ENCODE measurements around the gene SLC8A3.
A peak's percentile ranks its signal among the peaks of the same experiment; 100 is the strongest.

SLC8A3 gene

DNA sequence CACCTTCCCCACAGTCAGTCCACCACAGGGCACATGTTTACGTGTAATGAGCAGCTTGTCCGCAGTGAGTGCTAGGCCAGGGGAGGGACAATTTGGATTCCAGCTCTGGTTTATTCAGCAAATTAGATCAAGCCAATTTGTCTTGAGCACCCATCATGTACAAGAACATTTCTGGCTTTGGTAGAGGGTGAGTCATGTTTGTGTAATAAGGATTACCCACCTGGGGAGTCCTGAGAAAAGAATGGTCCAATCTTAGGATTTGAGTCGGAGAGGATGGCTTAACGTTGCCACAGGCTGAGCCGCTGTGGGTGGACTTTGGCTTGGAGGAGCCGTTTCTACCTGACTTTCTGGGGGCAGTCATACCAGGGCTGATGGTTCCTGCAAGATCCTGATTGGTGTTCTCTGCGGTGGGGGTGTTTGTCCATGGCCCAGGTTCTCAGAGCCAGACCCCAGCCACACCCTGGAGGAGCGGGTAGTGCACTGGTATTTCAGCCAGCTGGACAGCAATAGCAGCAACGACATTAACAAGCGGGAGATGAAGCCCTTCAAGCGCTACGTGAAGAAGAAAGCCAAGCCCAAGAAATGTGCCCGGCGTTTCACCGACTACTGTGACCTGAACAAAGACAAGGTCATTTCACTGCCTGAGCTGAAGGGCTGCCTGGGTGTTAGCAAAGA lies 165.8 kb downstream of the SLC8A3 start:
- DNase-seq (ENCODE audit: low read depth): no peak

DNA sequence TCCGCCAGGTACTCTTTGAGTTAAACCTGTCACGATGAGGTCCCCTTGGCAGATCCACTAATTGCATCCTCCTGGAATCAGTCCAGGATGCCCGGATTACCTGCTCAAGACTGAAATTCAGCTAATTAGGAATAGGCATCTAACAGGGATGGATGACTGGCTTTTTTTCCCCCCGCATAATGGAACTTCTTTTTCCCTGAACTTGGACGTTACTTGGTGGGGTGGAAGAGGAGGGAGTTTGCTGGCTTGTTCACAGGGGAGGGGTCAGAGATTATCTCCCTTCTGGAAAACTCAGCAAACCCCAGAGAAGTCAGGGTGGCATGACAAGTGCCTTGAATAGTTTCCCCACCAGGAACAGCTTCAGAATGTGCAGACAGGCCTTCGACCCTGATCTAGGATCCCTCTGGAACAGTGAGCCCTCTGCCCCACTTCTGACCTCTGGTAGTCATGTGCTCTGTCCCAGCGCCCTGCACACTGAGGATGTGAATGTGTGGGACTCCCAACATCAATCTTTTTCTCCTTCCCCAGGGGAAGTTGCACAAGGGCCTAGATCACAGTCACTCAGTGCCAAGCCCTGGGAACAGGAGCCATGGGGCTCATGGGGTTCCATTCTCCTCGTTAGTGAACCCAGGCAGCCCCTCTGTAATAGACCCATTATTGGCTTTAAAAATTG lies 167.1 kb downstream of the SLC8A3 start:
- DNase-seq (ENCODE audit: low read depth): no peak

DNA sequence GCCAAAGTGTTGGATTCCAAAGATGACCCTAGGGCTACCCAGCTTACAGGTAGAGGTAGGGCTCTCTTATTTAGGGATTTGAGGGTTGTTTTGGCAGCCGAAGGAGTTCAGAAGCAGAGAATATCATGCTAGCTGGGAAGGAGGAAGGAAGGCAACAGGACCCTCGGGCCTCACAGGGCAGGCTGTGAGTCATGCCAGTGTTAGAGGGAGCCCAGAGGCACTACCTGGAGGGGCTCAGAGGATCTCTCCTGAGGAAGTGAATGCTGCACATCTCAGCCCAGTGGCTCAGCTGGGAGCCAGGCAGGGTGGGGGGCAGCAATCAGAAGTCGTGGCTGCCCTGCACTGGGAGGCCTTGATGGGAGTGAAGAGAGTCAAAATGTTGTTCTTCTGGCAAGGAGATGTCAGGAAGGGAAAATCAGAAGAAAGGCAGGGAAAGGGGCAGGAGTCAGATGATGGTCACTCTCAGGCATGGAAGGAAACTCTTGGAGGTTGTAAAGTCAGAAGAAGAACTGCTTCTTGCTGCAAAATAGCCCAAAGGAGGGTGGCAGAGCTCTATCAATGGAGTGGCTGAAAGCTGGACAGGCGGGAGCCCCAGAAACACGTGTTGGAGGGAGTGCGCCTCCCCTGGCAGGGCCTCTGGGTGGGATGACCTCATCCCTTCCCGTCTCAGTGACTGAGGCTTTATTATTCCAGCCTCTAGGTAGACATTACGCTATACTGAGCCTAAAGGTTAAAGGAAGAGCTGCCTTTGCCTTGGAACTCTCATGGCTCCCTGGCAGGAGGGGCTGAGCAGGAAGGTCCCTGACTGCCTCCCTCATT lies 168.2 kb downstream of the SLC8A3 start:
- DNase-seq (ENCODE audit: low read depth): no peak

DNA sequence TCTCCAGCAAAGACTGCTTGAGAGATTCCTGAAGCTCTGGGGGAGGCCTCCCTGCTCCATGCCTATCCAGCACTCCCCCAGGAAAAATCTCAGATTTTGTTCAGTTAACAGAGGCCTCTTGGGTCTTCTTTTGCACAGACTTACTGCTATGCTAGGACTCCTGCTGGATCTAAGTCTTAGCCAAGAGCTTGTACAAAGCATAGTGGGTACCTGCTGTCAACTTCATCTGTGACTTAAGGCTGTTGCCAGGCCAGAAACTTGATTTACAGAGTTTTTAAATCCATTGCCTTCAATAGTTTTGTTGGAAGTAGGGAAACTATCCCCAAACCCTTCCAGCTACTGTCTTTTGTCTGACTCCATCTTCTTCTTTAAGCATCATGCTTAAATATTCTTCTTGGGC lies 169.1 kb downstream of the SLC8A3 start:
- no peak for DNase-seq (ENCODE audit: low read depth)

DNA sequence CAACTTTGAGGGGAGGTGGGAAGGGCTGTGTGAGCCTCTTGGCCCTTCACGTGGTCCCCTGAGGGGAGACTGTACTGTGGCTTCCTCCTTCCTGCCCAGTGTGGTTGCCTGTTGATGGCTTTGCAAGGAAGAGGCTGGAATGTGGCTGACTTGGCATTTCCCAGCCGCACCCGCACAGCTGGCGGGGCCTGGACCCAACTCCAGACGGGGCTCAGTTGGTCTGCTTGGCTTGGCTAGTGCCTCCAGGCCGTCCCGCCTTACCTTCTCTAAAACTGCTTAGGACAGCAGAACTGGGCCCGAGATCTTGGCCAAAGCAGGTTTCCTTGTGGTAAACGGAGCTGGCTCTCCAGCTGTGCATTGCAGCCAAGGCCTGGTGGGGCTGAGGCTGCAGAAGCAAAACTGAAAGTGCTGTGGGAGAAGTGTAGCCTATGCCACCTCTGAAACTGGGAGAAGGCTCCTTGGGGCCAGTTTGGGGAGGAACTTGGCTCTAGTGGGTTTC lies 170.0 kb downstream of the SLC8A3 start:
- DNase-seq (ENCODE audit: low read depth): no peak

DNA sequence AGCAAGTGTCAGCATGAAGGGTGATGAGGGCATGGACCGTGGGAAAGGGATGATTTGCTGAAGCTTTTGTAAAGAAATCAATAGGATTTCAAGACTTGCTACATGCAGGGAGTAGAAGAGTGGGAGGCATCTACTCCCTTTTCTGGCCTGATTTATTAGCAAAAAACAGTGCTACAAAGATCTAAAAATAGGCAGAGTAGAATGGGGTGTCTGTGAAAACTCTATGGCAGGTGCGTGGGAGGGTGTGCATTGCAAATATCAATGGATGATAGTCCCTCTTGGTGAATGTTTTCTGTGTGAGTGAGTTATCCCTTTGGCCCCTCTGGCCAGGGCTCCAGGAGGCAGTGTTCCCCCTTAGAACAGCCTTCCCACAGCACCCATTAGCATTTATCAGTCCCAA lies 170.5 kb downstream of the SLC8A3 start:
- DNase-seq (ENCODE audit: low read depth): no peak

DNA sequence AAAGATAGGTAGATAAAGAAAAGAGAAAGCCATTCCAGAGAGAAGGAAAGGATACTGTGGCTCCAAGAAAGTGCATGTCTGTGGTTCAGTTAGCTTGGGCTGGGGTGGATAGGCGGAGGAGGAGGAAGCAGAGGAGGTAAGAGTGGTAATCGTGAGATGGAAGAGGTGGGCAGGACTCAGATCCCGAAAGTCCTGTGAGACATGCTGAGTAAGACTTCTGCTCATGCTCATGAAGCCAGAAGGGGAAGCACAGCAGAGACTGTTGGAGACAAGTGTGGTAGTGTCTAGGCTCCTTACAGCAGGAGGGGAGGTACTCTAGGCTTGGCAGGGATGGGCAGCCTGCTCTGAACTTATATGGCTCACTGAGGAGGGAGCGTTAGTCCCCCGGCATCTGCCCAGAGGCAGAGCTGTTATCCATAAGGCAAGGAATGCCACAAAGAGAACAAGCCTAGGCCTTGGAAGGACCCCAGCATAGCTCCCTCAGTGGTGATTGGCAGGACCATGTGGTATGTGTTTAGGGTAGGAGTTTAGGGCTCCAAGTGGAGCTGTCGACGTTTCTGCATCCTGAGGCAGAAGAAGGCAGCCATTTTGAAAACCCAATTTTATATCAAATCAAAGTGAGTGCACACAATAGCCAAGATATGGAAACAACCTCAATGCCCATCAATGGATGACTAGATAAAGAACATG lies 174.2 kb downstream of the SLC8A3 start:
- no peak for DNase-seq (ENCODE audit: low read depth)

DNA sequence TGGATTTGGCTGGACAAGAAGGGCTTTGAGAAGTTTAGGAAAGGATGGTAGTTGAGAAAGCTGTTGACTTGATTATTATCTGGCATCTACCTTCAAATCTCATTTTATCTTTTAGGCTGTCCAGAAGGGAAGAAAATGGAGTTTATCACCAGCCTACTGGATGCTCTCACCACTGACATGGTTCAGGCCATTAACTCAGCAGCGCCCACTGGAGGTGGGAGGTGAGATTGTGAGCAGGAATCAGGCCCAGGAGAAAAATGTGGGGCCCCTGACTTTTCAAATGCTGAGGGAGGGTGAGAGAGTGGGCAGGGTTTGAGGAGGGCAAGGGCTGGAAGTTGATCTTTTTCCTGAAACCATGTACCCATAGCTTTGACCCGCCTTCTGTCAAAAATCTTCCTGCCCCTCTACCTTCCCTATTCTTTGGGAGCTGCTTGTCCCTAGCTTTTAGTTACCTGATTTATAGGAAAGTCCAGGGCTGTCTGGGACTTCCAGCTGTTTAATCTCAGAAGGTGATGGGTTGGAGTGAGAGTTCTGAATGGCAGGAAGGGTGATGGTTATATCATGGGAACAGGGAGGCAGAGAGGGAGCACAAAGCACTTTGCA lies 175.4 kb downstream of the SLC8A3 start:
- DNase-seq (ENCODE audit: low read depth): peak; percentile 7

DNA sequence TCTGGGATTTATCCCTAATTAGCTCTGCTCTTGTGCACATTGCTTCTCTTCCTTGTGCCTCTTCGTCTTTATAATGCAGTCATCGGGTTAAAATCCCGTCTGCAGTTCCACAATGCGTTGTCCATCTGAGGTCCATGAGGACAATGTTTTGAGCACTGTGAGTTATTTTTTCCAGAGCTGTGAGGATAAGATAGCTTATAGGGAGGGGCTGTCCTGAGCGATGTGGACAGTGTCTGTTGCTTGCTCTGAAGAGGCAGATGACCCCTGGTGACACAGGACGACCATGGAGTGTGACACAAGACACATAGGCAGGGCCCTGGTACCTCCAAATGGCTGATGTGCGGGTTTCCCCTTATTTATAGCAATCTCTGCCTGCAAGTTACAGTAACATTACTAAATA lies 177.0 kb downstream of the SLC8A3 start:
- DNase-seq (ENCODE audit: low read depth): no peak

DNA sequence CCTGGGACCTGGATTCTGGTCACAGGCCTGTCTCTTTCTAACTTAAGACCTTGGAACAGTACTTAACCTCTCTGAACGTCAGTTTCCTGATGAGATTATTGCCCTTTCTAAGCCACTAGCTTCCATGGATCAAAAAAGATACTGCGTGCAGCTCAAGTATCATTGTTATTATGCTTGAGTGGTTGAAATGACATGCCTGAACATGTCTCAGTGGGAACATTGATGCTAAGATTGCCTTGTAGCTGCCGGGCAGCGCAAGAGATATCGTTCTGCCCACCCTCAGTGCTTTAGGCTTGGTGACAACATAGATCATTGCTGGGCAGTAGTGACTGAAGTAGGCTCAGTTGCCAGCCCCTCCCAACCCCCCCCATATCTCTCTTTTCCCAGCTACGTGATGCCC lies 177.7 kb downstream of the SLC8A3 start:
- no peak for DNase-seq (ENCODE audit: low read depth)

DNA sequence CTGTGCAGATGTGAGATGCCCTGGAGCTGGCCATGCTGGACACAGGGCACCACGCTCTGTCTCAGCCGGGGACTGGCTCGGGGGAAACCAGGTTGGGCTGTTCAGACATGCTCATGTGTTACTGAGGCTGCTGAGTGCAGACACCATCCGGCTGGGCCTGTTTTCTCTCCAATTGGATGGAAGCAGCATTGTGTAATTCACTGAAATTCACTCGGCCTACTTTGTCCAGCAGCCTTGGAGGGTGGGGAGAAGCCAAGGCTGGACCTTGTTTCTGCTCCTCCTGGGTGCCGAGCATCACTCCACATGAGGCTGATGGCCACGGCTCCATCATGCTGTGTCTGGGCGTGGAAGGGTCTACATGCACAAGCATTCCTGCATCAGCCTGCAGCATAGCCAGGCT lies 178.8 kb downstream of the SLC8A3 start:
- DNase-seq (ENCODE audit: low read depth): no peak

DNA sequence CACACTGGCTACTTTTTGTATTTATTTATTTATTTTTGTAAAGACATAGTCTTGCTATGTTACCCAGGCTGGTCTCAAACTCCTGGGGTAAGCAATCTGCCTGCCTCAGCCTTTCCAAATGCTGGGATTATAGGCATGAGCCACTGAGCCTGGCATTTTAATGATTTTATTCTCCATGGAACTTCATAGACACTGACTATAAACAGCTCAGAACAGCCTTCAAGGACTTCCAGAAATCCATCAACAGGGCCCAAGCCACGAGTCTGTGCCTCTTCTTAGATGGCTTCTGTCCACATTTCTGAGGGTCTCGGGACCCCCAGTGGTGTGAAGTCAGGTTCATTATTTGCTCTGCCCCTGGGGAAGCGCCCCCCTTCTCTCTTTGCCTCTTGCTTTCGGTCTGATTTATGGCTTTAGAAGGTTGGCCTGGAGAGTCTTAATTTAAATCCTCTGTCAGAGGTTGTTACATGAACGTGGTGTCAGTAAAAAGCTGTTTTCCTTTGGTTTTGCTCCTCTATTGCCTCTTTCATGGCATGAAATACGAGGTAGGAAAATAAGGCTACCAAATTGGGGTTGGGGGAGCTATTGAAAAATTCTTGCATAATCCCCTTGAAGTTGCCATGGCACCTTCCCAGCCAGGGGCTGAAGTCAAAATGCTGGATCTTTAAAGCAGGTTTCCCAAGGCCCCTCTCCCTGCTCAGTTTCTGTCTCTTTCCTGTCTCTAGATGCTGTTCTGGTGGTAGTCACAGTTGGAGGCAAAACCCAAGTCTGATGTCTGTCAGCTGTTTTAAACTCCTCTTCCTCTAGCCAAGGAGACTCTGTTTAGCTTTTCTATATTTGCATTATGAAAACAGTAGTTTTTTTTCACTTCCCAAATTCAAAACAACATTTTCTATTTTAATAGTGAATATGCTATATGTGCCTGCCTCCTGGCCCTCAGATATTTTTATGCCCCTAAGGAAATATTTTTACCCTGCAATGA lies 180.2 kb downstream of the SLC8A3 start:
- no peak for DNase-seq (ENCODE audit: low read depth)

DNA sequence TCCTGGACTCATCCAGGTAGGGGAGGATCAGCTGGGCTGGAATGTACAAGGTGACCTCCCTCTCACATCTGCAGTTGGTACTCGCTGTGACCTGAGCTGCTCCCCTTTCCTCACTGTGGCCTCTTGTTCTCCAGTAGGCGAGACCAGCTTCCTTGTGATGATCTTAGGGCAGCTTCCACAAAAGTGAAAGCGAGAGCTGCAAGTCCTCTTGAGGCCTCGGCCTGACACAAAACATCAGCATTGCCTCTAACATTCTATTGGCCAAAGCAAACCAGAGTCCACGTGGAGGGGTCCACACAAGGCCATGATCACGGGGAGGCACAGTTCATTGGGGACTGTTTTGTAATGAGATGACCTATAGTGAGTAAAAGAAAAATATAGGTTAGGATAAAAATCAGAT lies 182.1 kb downstream of the SLC8A3 start:
- no peak for DNase-seq (ENCODE audit: low read depth)

DNA sequence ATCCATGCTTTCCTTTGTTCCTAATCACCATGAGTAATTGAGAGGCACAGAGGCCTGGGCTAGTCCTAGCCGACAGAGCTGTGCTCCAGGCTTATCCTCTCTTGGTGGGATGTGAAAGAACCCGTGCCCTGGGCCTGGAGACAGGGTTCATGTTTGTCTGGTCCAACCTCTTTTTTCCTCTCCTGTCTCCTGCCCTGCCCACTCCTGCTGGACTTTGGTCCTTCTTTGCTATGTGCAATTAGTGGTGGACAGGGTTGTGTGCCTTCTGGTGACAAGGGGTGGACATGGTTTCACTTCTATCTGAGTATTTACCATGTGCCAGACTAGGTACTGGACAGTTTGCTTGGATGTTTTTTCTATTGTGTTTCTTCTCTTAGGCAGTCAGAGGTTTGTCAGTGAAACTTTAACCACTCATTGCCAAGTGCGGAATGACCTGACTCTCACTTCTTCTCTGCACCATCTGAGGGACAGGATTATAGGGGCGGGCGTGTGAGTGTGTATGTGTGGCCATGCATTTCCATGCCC lies 183.4 kb downstream of the SLC8A3 start:
- DNase-seq (ENCODE audit: low read depth): no peak

DNA sequence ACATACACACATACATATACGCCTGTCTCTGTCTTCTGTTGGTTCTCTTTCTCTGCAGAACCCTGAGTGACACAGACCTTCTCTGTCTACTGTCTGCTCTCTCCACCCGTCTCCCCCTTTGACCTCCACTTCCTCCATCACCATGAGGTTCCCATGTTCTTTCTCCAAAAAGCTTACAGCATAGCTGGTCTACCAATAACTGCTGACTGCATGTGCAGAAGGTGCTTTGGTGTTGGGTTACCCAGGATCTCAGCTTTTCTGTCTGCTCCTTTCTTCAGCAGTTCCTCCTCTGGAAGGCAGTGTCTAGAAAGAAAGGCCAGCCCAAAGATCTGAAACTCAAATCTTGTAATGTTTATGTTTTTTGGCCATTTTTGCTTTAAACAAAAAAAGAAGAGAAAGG lies 184.0 kb downstream of the SLC8A3 start:
- DNase-seq (ENCODE audit: low read depth): no peak

DNA sequence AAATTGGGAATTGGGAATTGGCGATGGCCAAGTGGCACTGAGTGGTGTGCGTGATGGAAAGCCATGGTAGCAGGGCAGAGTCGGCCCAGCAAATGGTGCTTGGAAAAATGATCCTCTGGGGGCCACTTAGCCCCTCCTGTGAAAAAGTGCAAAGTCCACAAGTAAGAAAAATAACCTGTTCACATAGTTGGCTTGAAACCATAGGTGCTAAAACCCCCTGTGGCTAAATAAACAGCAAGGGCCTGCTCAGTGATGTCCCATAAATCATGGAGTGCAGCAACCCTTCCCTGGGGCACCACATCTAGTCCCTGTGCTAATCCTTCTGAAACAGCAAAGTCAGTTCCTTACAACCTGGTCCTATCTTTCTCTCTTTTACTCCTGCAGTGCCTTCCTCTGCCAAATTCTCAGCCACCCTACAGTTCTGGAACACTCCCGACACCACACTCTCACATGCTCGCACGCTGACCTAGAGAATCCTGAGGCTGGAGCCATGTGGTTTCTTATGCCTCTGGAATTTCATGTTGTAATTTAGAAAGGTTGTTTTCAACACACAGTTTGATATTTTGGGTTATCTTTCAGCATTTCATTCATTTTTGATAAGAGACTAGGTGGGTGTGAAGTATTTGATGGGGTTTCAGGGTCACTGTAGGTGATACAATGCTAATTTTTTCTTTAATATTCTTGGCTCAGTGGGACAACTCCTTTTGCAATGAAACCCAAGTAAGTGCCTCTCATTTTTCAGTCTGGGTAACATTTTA lies 186.0 kb downstream of the SLC8A3 start:
- DNase-seq (ENCODE audit: low read depth): no peak

DNA sequence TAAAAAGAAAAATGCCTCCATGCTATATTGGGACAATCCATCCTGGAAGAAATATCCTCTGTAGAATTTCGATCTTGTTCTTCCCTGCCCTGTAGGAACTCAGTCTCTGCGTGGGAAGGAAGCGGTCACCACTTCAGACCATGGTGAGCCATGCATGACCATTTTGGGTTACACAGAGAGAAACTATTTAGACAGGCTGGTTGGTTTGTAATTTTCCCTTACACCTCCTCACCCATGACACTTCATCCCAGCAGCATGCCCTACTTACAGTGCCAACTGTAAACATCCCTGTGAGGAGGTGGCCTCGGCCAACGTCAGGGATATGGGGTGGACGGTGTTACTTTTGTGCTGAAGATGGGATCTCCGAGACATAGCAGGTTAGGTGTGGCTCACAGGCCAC lies 188.2 kb downstream of the SLC8A3 start:
- DNase-seq (ENCODE audit: low read depth): no peak

DNA sequence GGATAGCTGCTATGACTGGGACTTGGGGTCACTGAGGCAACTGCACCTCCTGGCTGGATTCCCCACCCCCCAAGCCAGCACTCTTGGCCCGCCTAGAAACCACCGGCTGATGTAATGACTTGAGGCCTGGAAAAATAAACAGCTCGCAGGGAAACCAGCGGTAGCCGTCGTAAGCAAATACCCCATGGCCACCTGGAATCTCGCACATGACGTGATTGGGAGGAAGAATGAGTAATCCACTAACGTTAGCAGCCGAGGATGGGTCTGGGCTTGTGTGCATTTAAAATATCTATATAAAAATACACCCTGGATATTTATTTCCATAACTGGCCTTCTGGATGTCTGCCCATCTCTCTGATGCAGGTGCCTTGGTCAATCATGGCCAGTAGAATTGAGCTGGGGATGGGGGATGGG lies 189.5 kb downstream of the SLC8A3 start:
- DNase-seq (ENCODE audit: low read depth): no peak

DNA sequence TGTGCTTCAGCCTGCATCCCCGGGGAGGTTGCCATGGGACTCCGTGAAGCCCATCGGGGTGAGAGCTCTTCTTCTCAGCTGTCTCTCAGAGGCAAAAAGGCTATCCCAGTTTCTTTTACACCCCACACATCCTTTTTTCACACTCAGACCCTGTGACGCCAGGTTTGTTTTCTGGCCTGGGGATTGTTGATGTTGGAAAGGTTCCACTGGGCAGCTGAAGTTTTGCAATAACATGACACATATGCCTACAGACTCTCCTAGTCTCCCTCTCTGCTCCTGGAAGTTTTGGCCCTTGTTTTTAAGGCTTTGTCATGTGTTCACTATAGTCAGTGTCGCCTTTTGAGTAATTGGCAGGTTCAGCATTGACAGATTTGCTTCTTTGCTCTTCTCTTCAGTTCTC lies 190.9 kb downstream of the SLC8A3 start:
- no peak for DNase-seq (ENCODE audit: low read depth)

DNA sequence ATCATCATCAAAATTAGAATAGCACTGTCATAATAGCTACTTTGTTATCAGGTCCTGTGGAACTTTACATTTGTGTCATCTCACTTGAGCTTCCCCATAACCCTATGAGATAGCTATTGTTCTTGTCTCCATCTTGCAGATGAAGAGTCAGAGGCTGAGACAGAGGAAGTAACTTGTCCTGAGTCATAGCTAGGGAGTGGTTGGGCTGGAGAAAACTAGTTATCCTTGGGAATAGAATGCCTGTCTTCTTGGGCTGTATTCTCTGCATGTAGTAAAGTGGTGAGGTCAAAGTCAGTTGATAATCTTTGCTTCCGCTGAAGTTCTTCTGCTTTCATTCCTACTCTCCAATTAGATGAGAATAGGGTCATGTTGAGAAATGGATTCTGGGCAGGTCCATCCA lies 192.5 kb downstream of the SLC8A3 start:
- DNase-seq (ENCODE audit: low read depth): no peak
